Neural cell (in vitro differentiated cells): ENCODE data around the gene AQP2. TPM values are rescaled to one million over a fixed set of nuclear protein-coding genes. Genes with fewer than 3 reads are reported as not detected.

ENCODE experiments used
- H2AFZ ChIP-seq: fragments of 200-600, 300-800 bp; sonication (generic), shearing (Covaris generic); 2 replicates; pipeline ENCODE4 v1.6.0; 2014; ENCODE audit warnings: low read depth, mild to moderate bottlenecking, antibody characterized with exemption, low read length, moderate library complexity
- H3F3A ChIP-seq: fragments of 200-600 bp; shearing (Covaris generic); 2 replicates; pipeline ENCODE4 v1.6.1; 2016; ENCODE audit warnings: mild to moderate bottlenecking, moderate library complexity, mixed read lengths, antibody characterized with exemption, low read length; ENCODE audit not compliant: insufficient read depth, poor library complexity, severe bottlenecking
- H3K27ac ChIP-seq: fragments of 200-600, 300-800 bp; sonication (generic), shearing (Covaris generic); 2 replicates; pipeline ENCODE4 v1.5.1; 2014; ENCODE audit warnings: mild to moderate bottlenecking, low read length, moderate library complexity
- H3K27me3 ChIP-seq: fragments of 300-800, 200-600 bp; sonication (generic), shearing (Covaris generic); 2 replicates; pipeline ENCODE4 v1.6.0; 2014; ENCODE audit warnings: mild to moderate bottlenecking, low read depth, low read length, moderate library complexity; ENCODE audit not compliant: insufficient read depth
- H3K36me3 ChIP-seq: fragments of 300-800, 200-600 bp; sonication (generic), shearing (Covaris generic); 2 replicates; pipeline ENCODE4 v1.5.1; 2014; ENCODE audit warnings: mild to moderate bottlenecking, antibody characterized with exemption, low read length, moderate library complexity; ENCODE audit not compliant: insufficient read depth
- H3K4me2 ChIP-seq: fragments of 300-800, 200-600 bp; sonication (generic), shearing (Covaris generic); 2 replicates; pipeline ENCODE4 v1.6.0; 2014; ENCODE audit warnings: mild to moderate bottlenecking, low read length
- H3K4me3 ChIP-seq: fragments of 300-800, 200-600 bp; sonication (generic), shearing (Covaris generic); 2 replicates; pipeline ENCODE4 v1.5.1; 2014; ENCODE audit warnings: mild to moderate bottlenecking, low read length, moderate library complexity
- H3K79me2 ChIP-seq: fragments of 200-600 bp; shearing (Covaris generic); replicated peaks from 2 replicates; pipeline ENCODE4 v1.6.0; 2014; ENCODE audit warnings: mild to moderate bottlenecking, low read length, moderate library complexity; ENCODE audit not compliant: insufficient read depth
- H3K9ac ChIP-seq: fragments of 300-800, 200-600 bp; sonication (generic), shearing (Covaris generic); 2 replicates; pipeline ENCODE4 v1.6.1; 2016; ENCODE audit warnings: mild to moderate bottlenecking, low read length, mixed read lengths
- H3K9me2 ChIP-seq: fragments of 200-600 bp; shearing (Covaris generic); 2 replicates; pipeline ENCODE4 v1.6.1; 2016; ENCODE audit warnings: mild to moderate bottlenecking, low read length, mixed read lengths; ENCODE audit not compliant: insufficient read depth
- H3K9me3 ChIP-seq: fragments of 200-600, 300-800 bp; sonication (generic), shearing (Covaris generic); 2 replicates; pipeline ENCODE4 v1.6.1; 2016; ENCODE audit warnings: mild to moderate bottlenecking, mixed run types, low read length, moderate library complexity, mixed read lengths
- H4K20me1 ChIP-seq: fragments of 200-600 bp; shearing (Covaris generic); 2 replicates; pipeline ENCODE4 v1.6.1; 2016; ENCODE audit warnings: mild to moderate bottlenecking, mixed run types; ENCODE audit not compliant: insufficient read depth
- EP300 ChIP-seq: fragments of 450-650 bp; conservative IDR thresholded peaks from 2 replicates; pipeline ENCODE4 v1.6.1; 2014; ENCODE audit warnings: antibody characterized with exemption, mild to moderate bottlenecking, moderate library complexity; ENCODE audit not compliant: poor library complexity, severe bottlenecking
- EZH2 ChIP-seq: fragments of 200-600, 300-800 bp; shearing (Covaris generic), sonication (generic); IDR thresholded peaks from 2 replicates; pipeline ENCODE4 v1.6.1; 2014; ENCODE audit warnings: antibody characterized with exemption, low read length, borderline replicate concordance, mild to moderate bottlenecking; ENCODE audit not compliant: insufficient read depth, poor library complexity, severe bottlenecking
- MXI1 ChIP-seq: fragments of 450-650 bp; conservative IDR thresholded peaks from 2 replicates; pipeline ENCODE4 v1.6.1; 2014; ENCODE audit warnings: antibody characterized with exemption, mild to moderate bottlenecking; ENCODE audit not compliant: poor library complexity, severe bottlenecking
- POLR2AphosphoS5 ChIP-seq: IDR thresholded peaks from 2 replicates; pipeline ENCODE4 v1.6.1; 2012
- RAD21 ChIP-seq: fragments of 450-650 bp; conservative IDR thresholded peaks from 2 replicates; pipeline ENCODE4 v1.6.1; 2014; ENCODE audit warnings: antibody characterized with exemption, mild to moderate bottlenecking, moderate library complexity
- REST ChIP-seq: IDR thresholded peaks from 2 replicates; pipeline ENCODE4 v1.6.1; 2012; ENCODE audit warnings: borderline replicate concordance
- SMC3 ChIP-seq: fragments of 450-650 bp; conservative IDR thresholded peaks from 2 replicates; pipeline ENCODE4 v1.6.1; 2014; ENCODE audit warnings: antibody characterized with exemption, mild to moderate bottlenecking, moderate library complexity; ENCODE audit not compliant: poor library complexity
- TAF1 ChIP-seq: IDR thresholded peaks from 2 replicates; pipeline ENCODE4 v1.6.1; 2012; ENCODE audit warnings: low read depth
- polyA plus RNA-seq: library from polyadenylated mRNA; depleted of rRNA; stranded (reverse); fragments of >200 nt; gene quantifications from 2 replicates; pipeline ENCODE4 v1.2.3, GENCODE V29; 2014
- TF ChIP-seq, protein P1 (sequence below): fragments of 450-650 bp; IDR thresholded peaks from 2 replicates; pipeline ENCODE4 v1.5.1; 2014; ENCODE audit warnings: antibody characterized with exemption, mild to moderate bottlenecking, moderate library complexity; ENCODE audit not compliant: poor library complexity, severe bottlenecking

Gene AQP2
- polyA plus RNA-seq, 1 donor from 2014 or later, result not detected

- H3K4me3 ChIP-seq, result no peak overlapping the region
- no peaks in the 10 kb centered on the region for H3K36me3 ChIP-seq
- TF ChIP-seq RAD21 (no peak), REST (no peak), POLR2AphosphoS5 (no peak), MXI1 (no peak), TAF1 (no peak), SMC3 (no peak), EP300 (no peak), EZH2 (no peak)
- TF ChIP-seq, protein P1, sequence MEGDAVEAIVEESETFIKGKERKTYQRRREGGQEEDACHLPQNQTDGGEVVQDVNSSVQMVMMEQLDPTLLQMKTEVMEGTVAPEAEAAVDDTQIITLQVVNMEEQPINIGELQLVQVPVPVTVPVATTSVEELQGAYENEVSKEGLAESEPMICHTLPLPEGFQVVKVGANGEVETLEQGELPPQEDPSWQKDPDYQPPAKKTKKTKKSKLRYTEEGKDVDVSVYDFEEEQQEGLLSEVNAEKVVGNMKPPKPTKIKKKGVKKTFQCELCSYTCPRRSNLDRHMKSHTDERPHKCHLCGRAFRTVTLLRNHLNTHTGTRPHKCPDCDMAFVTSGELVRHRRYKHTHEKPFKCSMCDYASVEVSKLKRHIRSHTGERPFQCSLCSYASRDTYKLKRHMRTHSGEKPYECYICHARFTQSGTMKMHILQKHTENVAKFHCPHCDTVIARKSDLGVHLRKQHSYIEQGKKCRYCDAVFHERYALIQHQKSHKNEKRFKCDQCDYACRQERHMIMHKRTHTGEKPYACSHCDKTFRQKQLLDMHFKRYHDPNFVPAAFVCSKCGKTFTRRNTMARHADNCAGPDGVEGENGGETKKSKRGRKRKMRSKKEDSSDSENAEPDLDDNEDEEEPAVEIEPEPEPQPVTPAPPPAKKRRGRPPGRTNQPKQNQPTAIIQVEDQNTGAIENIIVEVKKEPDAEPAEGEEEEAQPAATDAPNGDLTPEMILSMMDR, result no peak
- H3K4me2 ChIP-seq, result no peak overlapping the region
- no peaks in the 10 kb centered on the region for H3K79me2 ChIP-seq
- H3F3A ChIP-seq, result no peaks in the 10 kb centered on the region
- H3K27ac ChIP-seq, result no peak overlapping the region
- no peaks in the 10 kb centered on the region for H4K20me1 ChIP-seq
- H2AFZ ChIP-seq, result no peak overlapping the region
- no peaks in the 10 kb centered on the region for H3K9me2 ChIP-seq
- H3K9me3 ChIP-seq, result no peaks in the 10 kb centered on the region
- no peak overlapping the region for H3K9ac ChIP-seq
- no peaks in the 10 kb centered on the region for H3K27me3 ChIP-seq
These were observed 37.9 kb upstream of the AQP2 start for GRCh38 chr12:49912345-49913255.

DNA sequence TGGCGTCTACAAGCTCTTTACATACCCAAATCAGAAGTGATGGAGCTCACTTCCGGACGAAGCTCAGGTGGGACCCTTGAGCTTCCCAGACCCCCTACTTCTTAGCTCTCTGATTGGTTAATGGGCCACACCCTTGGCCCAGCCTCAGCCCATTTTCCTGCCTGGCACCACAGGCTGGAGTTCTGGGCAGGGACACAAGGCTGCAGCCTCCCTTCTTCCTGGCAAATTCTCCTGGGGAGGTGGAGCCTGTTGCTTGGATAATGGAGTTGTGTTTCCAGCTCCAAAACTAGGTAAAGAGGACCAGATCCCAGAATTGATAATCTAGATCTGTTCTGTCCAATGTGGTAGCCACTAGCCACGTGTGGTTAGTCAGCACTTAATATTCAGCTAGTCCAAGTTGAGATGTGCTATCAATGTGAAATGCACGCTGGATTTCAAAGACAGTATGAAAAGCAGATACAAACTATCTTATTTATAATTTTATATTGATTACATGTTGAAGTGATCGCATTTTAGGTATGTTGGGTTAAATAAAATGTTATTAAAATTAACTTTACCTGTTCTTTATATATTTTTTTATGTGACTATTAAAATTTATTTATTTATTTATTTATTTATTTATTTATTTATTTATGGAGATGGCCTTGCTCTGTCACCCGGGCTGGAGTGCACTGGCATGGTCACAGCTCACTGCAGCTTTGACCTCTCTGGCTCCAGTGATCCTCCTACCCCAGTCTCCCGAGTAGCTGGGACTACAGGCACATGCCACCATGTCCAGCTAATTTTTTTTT lies 34.2 kb upstream of the AQP2 start:
- Histone ChIP-seq H3K9ac (no peak overlapping the region), H2AFZ (no peak overlapping the region), H3K79me2 (no peaks in the 10 kb centered on the region), H3K27me3 (no peaks in the 10 kb centered on the region), H3K4me2 (no peak overlapping the region), H3K36me3 (no peaks in the 10 kb centered on the region), H4K20me1 (no peaks in the 10 kb centered on the region), H3K9me2 (no peaks in the 10 kb centered on the region), H3K4me3 (no peak overlapping the region), H3F3A (no peaks in the 10 kb centered on the region), H3K27ac (no peak overlapping the region), H3K9me3 (no peaks in the 10 kb centered on the region)
- no peak for TF ChIP-seq TAF1
- no peak for TF ChIP-seq EZH2
- no peak for TF ChIP-seq POLR2AphosphoS5
- TF ChIP-seq RAD21, result no peak
- TF ChIP-seq EP300, result no peak
- TF ChIP-seq, protein P1, result no peak
- TF ChIP-seq MXI1, result no peak
- no peak for TF ChIP-seq SMC3
- TF ChIP-seq REST, result no peak
